Non-pigmented ciliary epithelial cell (primary cell): ENCODE measurements around the gene SDK1.
"Not testable (repeated sequence)": the region's sequence is repeated elsewhere in the genome, so short reads cannot be mapped to it uniquely, and the experiment has no call there.

Experiments
- DNase-seq: peaks from one replicate; pipeline ENCODE4 v3.0.0-alpha.2; 2010; ENCODE audit warnings: low read depth

The SDK1 gene

GRCh38 chr7:3916146-3916545 lies 615.1 kb downstream of the SDK1 start:
- DNase-seq = no peak

GRCh38 chr7:3917436-3917835 lies 616.4 kb downstream of the SDK1 start:
- DNase-seq = no peak

GRCh38 chr7:3918576-3918975 lies 617.5 kb downstream of the SDK1 start:
- no peak for DNase-seq

- DNase-seq = peak; percentile 86
Observed at GRCh38 chr7:3922175-3922635, 621.2 kb downstream of the SDK1 start.

GRCh38 chr7:3923307-3923918 lies 622.4 kb downstream of the SDK1 start:
- no peak for DNase-seq

- no peak for DNase-seq
Observed at GRCh38 chr7:3924277-3924676, 623.2 kb downstream of the SDK1 start.

- DNase-seq = no peak
Observed at GRCh38 chr7:3927446-3928110, 626.5 kb downstream of the SDK1 start.

GRCh38 chr7:3928727-3929515 lies 627.9 kb downstream of the SDK1 start:
- no peak for DNase-seq

GRCh38 chr7:3931843-3932242 lies 630.8 kb downstream of the SDK1 start:
- DNase-seq = no peak

- DNase-seq = no peak
Observed at GRCh38 chr7:3937146-3937545, 636.1 kb downstream of the SDK1 start.

- DNase-seq = no peak
Observed at GRCh38 chr7:3937605-3938004, 636.6 kb downstream of the SDK1 start.

- DNase-seq = not testable (repeated sequence)
Observed at GRCh38 chr7:3941706-3942105, 640.7 kb downstream of the SDK1 start.

- DNase-seq = no peak
Observed at GRCh38 chr7:3942276-3942675, 641.2 kb downstream of the SDK1 start.

- no peak for DNase-seq
Observed at GRCh38 chr7:3942816-3943745, 642.0 kb downstream of the SDK1 start.

GRCh38 chr7:3943779-3944520 lies 642.9 kb downstream of the SDK1 start:
- DNase-seq = no peak

GRCh38 chr7:3949242-3949640 lies 648.2 kb downstream of the SDK1 start:
- DNase-seq = no peak

GRCh38 chr7:3950249-3950648 lies 649.2 kb downstream of the SDK1 start:
- no peak for DNase-seq

- no peak for DNase-seq
Observed at GRCh38 chr7:3951316-3952055, 650.4 kb downstream of the SDK1 start.

GRCh38 chr7:3953133-3953532 lies 652.1 kb downstream of the SDK1 start:
- DNase-seq = no peak

- no peak for DNase-seq
Observed at GRCh38 chr7:3953946-3954345, 652.9 kb downstream of the SDK1 start.

GRCh38 chr7:3955026-3955425 lies 654.0 kb downstream of the SDK1 start:
- no peak for DNase-seq
